22Rv1 (cell line): ENCODE measurements around the gene GYS2.

Source experiments
- CTCF ChIP-seq: fragments of 450-650 bp; IDR thresholded peaks from 2 replicates; pipeline ENCODE4 v1.5.1; 2017; ENCODE audit warnings: mild to moderate bottlenecking
- ZFX ChIP-seq: fragments of 450-650 bp; IDR thresholded peaks from 2 replicates; pipeline ENCODE4 v1.6.1; 2017; ENCODE audit warnings: antibody characterized with exemption, borderline replicate concordance

- TF ChIP-seq CTCF = no peak
- no peak for TF ChIP-seq ZFX
Observed at GRCh38 chr12:21559855-21560569, 44.6 kb downstream of the GYS2 start.
